Measurements from ENCODE around the gene CST9L. TPM values are rescaled to one million over a fixed set of nuclear protein-coding genes. Genes with fewer than 3 reads are reported as not detected.

The CST9L gene
- total RNA-seq, 4 donors from 2014 or later: not detected

GRCh38 chr20:23608251-23608846 is 40.1 kb upstream of the CST9L start:
- no peak for TF ChIP-seq POLR2A (IDR thresholded peaks at IDR 0.05)
- TF ChIP-seq, protein P1, sequence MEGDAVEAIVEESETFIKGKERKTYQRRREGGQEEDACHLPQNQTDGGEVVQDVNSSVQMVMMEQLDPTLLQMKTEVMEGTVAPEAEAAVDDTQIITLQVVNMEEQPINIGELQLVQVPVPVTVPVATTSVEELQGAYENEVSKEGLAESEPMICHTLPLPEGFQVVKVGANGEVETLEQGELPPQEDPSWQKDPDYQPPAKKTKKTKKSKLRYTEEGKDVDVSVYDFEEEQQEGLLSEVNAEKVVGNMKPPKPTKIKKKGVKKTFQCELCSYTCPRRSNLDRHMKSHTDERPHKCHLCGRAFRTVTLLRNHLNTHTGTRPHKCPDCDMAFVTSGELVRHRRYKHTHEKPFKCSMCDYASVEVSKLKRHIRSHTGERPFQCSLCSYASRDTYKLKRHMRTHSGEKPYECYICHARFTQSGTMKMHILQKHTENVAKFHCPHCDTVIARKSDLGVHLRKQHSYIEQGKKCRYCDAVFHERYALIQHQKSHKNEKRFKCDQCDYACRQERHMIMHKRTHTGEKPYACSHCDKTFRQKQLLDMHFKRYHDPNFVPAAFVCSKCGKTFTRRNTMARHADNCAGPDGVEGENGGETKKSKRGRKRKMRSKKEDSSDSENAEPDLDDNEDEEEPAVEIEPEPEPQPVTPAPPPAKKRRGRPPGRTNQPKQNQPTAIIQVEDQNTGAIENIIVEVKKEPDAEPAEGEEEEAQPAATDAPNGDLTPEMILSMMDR (IDR thresholded peaks at IDR 0.05): no peak
- WGBS, 2 donors: 75 to 83% methylated on average over 18 of the region's 18 CpGs
- intact Hi-C loops (cut with DNase I; ENCODE audit: low total_unique reads): loop anchor here (5.0 kb wide), 1 partner anchor 166 kb away; no protein-coding TSS in a partner anchor
- DNase-seq (ENCODE audit: low spot score in 2 of 2): no peak
- H3K4me3 ChIP-seq (ENCODE audit: low read depth, poor library complexity, severe bottlenecking): no peak overlapping the region

- no peak overlapping the region for H3K4me3 ChIP-seq (ENCODE audit: low read depth, poor library complexity, severe bottlenecking)
- intact Hi-C loops (cut with DNase I; ENCODE audit: low total_unique reads): loop anchor here (5.0 kb wide), 1 partner anchor 165 kb away; no protein-coding TSS in a partner anchor
- TF ChIP-seq, protein P1 (IDR thresholded peaks at IDR 0.05): no peak
- no peak for TF ChIP-seq POLR2A (IDR thresholded peaks at IDR 0.05)
- 93% methylated on average over 14 of the region's 14 CpGs for WGBS, 2 donors
- DNase-seq (ENCODE audit: low spot score in 2 of 2): peak in 1 of 2 donors; percentile 80
Measured at GRCh38 chr20:23607497-23608245, 39.4 kb upstream of the CST9L start.

- no peak overlapping the region for H3K4me3 ChIP-seq (ENCODE audit: low read depth, poor library complexity, severe bottlenecking)
- 6 to 11% methylated on average over 9 of the region's 9 CpGs for WGBS, 2 donors
- TF ChIP-seq POLR2A (IDR thresholded peaks at IDR 0.05): no peak
- TF ChIP-seq, protein P1 (IDR thresholded peaks at IDR 0.05): peak in 1 of 3 donors; percentile 90
- DNase-seq (ENCODE audit: low spot score in 2 of 2): peak; percentile 78 to 94
- intact Hi-C loops (cut with DNase I; ENCODE audit: low total_unique reads): loop anchor here (5.0 kb wide), 1 partner anchor 164 kb away; no protein-coding TSS in a partner anchor
Measured at GRCh38 chr20:23606652-23607049, 38.4 kb upstream of the CST9L start.

DNA sequence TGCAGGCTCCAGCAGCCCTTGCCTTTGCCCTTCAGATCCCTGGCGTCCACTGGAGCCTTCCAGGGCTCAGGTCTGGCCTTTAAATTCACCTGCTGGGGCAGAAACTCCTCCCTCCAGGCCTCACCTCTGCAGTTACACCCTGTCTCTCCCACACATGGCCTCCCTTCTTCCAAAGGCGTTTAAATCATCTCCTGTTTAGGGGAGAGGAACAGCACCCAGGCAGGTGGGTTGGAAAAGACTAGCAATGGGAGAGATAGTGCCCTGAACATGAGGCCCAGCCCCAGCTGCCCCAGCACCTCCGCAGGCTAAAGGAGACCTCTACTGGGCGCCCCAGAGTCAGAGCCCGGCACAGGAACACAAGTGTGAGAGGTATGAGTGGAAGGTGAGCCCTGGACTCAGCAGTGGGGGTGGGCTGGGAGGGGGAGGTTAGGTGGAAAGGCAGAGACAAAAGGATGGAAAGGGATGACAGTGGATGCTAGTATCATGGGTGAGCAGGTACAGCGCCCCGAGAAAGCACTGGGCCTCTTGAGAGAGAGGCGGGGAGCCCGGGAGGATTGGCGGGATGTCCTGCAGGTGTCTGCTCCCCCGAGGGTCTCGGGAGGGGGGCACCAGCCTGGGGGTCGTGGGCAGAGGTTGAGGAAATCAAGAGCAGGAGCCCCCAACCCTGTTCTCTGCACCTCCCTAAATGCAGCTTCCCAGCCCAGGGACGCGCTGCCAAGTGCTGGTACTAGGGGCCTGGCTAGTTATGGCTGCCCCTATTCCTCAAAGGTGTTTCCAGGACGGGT is 37.8 kb upstream of the CST9L start, which contains the start of gene CST9:
TSS of gene CST9 (minus strand) at position 51 of the 785 bp plus-strand sequence. CDS start 53 bp downstream, outside the sequence.
- intact Hi-C loops (cut with DNase I; ENCODE audit: low total_unique reads): loop anchor here (5.0 kb wide), 1 partner anchor 164 kb away; no protein-coding TSS in a partner anchor
- peak in 1 of 2 donors; percentile 83 for DNase-seq (ENCODE audit: low spot score in 2 of 2)
- no peak within 1 kb of the TSS for H3K4me3 ChIP-seq (ENCODE audit: low read depth, poor library complexity, severe bottlenecking)
- WGBS, 2 donors: 51 to 56% methylated on average over 16 of the region's 16 CpGs
- TF ChIP-seq, protein P1 (IDR thresholded peaks at IDR 0.05): no peak
- TF ChIP-seq POLR2A (IDR thresholded peaks at IDR 0.05): no peak

GRCh38 chr20:23604306-23604705 is 36.0 kb upstream of the CST9L start:
- 69 to 77% methylated on average over 1 of the region's 1 CpG for WGBS, 2 donors
- TF ChIP-seq, protein P1 (IDR thresholded peaks at IDR 0.05): no peak
- no peak for TF ChIP-seq POLR2A (IDR thresholded peaks at IDR 0.05)
- intact Hi-C loops (cut with DNase I; ENCODE audit: low total_unique reads): no loop called here
- no peak for DNase-seq (ENCODE audit: low spot score in 2 of 2)
- H3K4me3 ChIP-seq (ENCODE audit: low read depth, poor library complexity, severe bottlenecking): no peak overlapping the region

Measured in lower leg skin (tissue), 4 donors.